ENCODE results near the gene RPTOR.

The RPTOR gene

DNA sequence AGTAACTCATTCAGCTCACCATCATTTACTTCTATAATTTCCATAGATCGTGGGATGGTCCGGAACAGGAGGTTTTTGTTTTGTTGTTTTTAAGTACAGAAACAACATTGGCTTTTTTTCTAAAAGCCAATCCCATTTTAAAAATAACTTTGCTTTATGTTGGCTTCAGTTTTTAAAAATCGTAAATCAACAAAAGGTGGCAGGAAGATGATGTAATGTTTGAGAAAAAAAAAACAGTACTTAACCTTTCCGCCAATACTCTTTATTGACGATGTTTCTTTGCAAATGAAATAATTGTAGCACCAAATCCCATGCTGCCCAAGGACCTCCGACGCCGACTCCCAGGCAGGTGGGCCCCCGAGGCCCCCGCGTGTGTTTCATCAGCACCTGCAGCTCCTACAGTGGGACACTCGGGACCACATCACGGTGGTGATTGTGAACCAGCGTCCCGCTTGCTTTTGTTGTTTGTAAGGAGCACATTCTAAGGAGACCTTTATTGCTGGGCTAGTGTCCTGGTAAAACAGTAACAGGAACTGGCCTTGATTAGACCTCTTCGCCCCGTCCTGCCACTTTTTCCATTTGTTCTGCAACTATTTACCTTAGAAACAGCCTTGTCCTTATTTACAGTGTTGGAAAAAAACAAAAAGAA is 306.8 kb downstream of the RPTOR start:
- TF ChIP-seq, protein P1, sequence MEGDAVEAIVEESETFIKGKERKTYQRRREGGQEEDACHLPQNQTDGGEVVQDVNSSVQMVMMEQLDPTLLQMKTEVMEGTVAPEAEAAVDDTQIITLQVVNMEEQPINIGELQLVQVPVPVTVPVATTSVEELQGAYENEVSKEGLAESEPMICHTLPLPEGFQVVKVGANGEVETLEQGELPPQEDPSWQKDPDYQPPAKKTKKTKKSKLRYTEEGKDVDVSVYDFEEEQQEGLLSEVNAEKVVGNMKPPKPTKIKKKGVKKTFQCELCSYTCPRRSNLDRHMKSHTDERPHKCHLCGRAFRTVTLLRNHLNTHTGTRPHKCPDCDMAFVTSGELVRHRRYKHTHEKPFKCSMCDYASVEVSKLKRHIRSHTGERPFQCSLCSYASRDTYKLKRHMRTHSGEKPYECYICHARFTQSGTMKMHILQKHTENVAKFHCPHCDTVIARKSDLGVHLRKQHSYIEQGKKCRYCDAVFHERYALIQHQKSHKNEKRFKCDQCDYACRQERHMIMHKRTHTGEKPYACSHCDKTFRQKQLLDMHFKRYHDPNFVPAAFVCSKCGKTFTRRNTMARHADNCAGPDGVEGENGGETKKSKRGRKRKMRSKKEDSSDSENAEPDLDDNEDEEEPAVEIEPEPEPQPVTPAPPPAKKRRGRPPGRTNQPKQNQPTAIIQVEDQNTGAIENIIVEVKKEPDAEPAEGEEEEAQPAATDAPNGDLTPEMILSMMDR (IDR thresholded peaks at IDR 0.05; ENCODE audit: borderline replicate concordance, control extremely low read depth, extremely low read depth, insufficient read depth, missing control alignments) = no peak
- DNase-seq (ENCODE audit: low spot score) = no peak
- in situ Hi-C loops (cut with MboI; ENCODE audit: low sequenced_read_pairs, unreplicated experiment) = no loop called here

DNA sequence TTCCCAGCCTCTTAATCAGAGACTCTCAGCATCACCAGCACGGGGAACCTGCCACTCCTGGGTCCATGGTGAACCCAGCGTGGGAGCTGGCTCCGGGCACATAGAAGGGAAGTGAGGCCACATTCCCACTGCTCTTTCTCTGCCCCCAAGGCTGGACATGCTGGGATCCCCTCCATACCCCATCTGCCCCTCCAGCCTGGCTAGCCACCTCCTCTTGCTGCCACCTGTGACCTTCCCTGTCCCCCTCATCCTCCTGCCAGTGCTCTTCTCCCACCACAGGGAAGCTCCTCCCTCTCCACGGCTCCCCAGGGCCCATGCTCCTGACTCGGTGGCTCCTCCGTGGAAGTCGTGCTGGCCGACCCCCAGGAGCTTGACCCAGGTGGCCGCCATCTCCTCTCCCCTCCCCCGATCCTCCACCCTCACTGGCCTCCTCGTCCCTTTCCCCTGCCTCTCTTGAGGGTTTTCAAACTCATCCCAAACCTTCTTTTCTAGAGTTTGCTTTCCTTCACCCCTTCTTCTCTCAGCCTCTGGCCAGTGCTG is 307.9 kb downstream of the RPTOR start:
- in situ Hi-C loops (cut with MboI; ENCODE audit: low sequenced_read_pairs, unreplicated experiment) = no loop called here
- TF ChIP-seq, protein P1 (IDR thresholded peaks at IDR 0.05; ENCODE audit: borderline replicate concordance, control extremely low read depth, extremely low read depth, insufficient read depth, missing control alignments) = no peak
- DNase-seq (ENCODE audit: low spot score) = no peak

DNA sequence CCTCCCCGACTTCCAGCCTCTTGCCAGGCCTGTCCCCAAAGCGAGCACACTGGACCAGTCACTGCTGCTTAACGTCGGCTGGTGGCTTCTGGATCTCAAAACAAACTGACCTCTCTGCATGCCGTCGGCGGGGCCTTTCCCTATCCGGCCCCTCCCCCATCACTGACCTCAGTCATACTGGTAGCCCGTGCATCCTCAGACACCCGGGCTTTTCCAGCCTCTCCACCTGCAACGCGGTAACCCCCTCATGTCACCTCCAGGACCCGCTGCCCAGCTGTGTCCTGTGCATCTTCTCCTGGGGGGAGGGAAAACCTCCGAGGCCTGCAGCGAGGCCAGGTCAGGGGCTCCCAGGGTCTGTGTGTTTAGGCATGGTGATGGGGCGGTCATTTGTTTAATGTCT is 308.4 kb downstream of the RPTOR start:
- in situ Hi-C loops (cut with MboI; ENCODE audit: low sequenced_read_pairs, unreplicated experiment) = no loop called here
- no peak for DNase-seq (ENCODE audit: low spot score)
- TF ChIP-seq, protein P1 (IDR thresholded peaks at IDR 0.05; ENCODE audit: borderline replicate concordance, control extremely low read depth, extremely low read depth, insufficient read depth, missing control alignments) = no peak

DNA sequence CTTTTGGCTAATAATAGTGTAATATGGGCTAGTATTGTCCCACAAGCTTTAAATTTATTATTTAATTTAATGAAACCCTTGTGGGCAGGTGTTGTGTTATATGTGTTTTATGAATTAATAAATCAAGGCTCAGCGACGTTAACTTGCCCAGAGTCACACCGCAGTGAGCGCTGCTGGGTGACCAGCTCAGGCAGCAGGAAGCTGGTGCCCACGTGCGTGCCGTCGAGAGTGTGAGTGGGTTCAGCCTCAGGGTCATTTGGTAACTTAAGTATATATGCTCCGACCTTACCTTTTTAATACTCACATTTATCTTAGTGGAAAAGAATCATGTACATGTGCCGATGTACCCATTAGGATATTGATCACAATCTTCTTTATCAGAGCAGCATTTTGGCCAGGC is 309.6 kb downstream of the RPTOR start:
- TF ChIP-seq, protein P1 (IDR thresholded peaks at IDR 0.05; ENCODE audit: borderline replicate concordance, control extremely low read depth, extremely low read depth, insufficient read depth, missing control alignments) = no peak
- in situ Hi-C loops (cut with MboI; ENCODE audit: low sequenced_read_pairs, unreplicated experiment) = no loop called here
- no peak for DNase-seq (ENCODE audit: low spot score)

DNA sequence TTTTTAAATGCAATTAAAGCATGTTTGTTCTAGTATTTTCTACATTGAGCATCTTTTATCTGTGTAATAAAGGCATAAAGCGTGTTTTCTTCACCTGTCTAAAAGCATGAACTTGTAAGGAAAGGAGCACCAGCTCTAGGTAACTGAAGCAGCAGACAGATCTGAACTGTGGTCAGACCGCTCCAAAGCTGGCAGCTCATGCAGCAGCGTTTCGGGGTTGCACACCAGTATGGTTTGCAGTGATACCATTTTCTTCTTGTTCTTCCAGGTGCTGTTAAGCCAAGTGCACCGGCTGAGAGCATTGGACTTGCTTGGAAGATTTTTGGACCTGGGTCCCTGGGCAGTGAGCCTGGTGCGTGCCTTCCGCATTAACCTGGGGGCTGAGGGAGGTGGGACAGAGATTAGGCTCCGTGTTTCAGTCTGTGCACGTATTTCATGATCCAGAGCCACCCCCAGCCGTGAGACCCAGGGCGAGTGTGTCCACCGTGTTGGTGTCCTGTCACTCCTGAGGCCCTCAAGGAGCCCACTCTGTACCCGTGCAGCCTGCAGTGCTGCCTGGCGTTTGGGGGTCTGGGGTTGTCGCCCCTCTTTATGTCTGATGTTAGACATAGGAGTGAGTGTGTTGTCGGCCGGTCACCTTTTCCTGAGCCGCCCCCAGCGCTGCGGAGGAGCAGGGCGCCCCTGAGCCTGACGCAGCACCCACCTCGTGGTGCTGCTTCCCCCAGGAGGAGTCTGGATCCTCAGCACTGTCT is 310.7 kb downstream of the RPTOR start:
- DNase-seq (ENCODE audit: low spot score) = no peak
- in situ Hi-C loops (cut with MboI; ENCODE audit: low sequenced_read_pairs, unreplicated experiment) = no loop called here
- TF ChIP-seq, protein P1 (IDR thresholded peaks at IDR 0.05; ENCODE audit: borderline replicate concordance, control extremely low read depth, extremely low read depth, insufficient read depth, missing control alignments) = no peak

DNA sequence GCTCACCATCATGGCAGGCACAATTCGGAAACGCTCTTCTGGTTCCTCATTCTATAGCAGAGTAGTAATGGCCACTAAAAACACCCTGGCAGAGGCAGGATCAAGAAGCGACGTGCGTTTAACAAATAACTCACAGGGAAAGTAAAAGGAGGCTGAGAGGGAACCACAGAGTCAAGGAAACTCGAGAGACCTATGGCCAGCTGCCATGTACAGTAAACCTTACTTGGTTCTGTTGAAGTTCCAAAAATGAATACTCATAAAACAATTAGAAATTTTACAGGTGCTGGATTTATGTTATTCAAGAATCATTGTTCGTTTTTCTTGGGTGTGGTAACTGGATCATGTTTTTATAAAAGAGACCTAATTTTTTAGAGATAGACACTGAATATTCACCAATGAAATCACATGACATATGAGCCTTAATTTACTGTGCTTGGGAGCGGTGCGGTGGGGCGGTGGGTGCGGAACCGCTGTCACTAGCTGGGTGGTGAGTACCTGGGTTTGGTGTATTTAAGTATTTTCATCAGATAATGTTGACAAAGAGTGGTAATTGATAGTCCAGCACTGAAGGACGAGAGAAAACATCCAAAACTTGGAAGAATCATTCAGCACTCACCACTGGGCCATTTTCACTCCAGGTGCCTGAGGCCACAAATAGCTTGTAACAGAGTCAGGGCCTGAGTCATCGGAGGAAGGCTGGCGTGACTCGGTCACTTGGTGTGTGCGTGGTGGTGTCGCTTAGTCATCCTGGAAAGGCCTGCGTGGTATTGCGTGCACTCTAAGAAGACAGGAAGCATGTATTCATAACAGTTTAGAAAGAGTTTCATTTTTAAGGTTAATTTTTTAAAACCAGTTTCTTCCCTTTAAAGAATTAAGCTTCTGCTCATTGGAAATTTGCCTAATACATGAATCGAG is 311.6 kb downstream of the RPTOR start:
- TF ChIP-seq, protein P1 (IDR thresholded peaks at IDR 0.05; ENCODE audit: borderline replicate concordance, control extremely low read depth, extremely low read depth, insufficient read depth, missing control alignments) = no peak
- in situ Hi-C loops (cut with MboI; ENCODE audit: low sequenced_read_pairs, unreplicated experiment) = no loop called here
- peak; percentile 90 for DNase-seq (ENCODE audit: low spot score)

Data from GM13976 (cell line).